NCI-H748 (cell line): Measurements from ENCODE around the gene PEX14.

Experiments
- DNase-seq: peaks from one replicate; lab custom pipeline; 2025; ENCODE audit not compliant: unreplicated experiment; lab: John Stamatoyannopoulos, UW

The PEX14 gene

GRCh38 chr1:10631811-10632593, 157.3 kb downstream of the PEX14 start:
- no peak for DNase-seq

- DNase-seq = no peak
Measured at GRCh38 chr1:10632691-10633090, 157.9 kb downstream of the PEX14 start.

- DNase-seq = no peak
Measured at GRCh38 chr1:10633416-10633815, 158.7 kb downstream of the PEX14 start.

GRCh38 chr1:10634075-10634427, 159.3 kb downstream of the PEX14 start:
- no peak for DNase-seq

- DNase-seq = no peak
Measured at GRCh38 chr1:10634428-10635084, 159.8 kb downstream of the PEX14 start.

- no peak for DNase-seq
Measured at GRCh38 chr1:10635085-10635896, 160.5 kb downstream of the PEX14 start.

GRCh38 chr1:10635992-10636391, 161.2 kb downstream of the PEX14 start:
- DNase-seq = no peak

GRCh38 chr1:10637400-10637799, 162.7 kb downstream of the PEX14 start:
- DNase-seq = no peak

- no peak for DNase-seq
Measured at GRCh38 chr1:10637834-10638558, 163.2 kb downstream of the PEX14 start.

- no peak for DNase-seq
Measured at GRCh38 chr1:10638559-10639005, 163.8 kb downstream of the PEX14 start.

- no peak for DNase-seq
Measured at GRCh38 chr1:10639011-10639774, 164.4 kb downstream of the PEX14 start.

GRCh38 chr1:10639775-10640578, 165.2 kb downstream of the PEX14 start:
- peak; percentile 81 for DNase-seq

- DNase-seq = no peak
Measured at GRCh38 chr1:10640843-10641553, 166.2 kb downstream of the PEX14 start.

- no peak for DNase-seq
Measured at GRCh38 chr1:10641976-10642375, 167.2 kb downstream of the PEX14 start.

- DNase-seq = no peak
Measured at GRCh38 chr1:10642403-10643080, 167.8 kb downstream of the PEX14 start.

- peak; percentile 65 for DNase-seq
Measured at GRCh38 chr1:10643607-10644306, 169.0 kb downstream of the PEX14 start.

- no peak for DNase-seq
Measured at GRCh38 chr1:10644307-10645128, 169.8 kb downstream of the PEX14 start.
